ENCODE measurements around the gene GRM4.

- TF ChIP-seq GATA2 (IDR thresholded peaks at IDR 0.05; ENCODE audit: low read depth, low read length) (no peak), GATA3 (IDR thresholded peaks at IDR 0.05; ENCODE audit: low read depth, low read length) (no peak)
Measured at GRCh38 chr6:34030831-34031624, 114.9 kb downstream of the GRM4 start.
